ENCODE results near the gene ITGA2B.
"Not testable (repeated sequence)": the region's sequence is repeated elsewhere in the genome, so short reads cannot be mapped to it uniquely, and the experiment has no call there.

ITGA2B gene

DNA sequence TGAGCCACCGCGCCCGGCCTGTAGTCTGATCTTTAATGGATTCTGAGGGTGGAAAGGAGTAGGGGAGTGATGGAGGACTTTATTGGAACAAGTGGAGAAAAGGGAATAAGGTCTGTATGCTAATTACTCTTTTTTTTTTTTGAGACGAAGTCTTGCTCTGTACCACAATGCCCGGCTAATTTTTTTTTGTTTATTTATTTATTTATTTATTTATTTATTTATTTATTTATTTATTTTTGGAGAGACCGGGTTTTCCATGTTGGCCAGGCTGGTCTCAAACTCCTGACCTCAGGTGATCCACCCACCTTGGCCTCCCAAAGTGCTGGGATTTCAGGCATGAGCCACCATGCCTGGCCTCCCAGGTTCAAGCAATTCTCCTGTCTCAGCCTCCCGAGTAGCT lies 59.9 kb downstream of the ITGA2B start:
- FAIRE-seq, result not testable (repeated sequence)

DNA sequence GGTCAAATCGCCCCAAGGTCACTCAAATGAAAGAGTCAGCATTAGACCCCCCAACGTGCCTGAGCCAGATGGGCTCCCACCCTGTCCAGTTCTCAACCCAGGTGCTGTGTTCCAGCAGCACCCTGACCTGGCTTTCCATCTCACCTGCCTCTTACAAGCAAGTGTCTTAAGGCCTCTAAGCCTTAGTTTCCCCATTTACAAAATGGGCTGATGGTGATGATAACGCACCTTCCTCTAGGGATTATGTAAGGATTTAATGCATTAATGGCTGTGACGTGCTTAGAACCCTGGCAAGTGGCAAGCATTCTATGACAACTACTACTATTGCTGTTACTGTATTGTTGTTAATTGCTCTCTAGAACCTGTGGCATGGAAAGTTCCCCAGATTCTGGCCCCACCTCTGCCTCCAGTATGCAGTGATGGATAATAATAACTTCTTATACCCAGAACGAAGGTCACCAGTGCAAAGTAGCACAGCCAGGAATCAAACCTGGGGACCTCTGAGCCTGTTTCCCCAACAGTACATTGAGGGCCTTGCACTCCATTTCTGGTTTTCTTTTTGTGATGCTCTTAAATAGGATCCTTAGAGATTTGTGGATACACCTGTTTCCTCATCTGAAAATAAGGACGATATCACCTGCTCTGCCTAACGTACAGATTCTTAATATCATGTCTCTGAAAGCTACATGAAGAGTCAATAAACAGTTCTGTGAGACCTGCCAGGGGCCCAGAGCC lies 61.6 kb downstream of the ITGA2B start:
- no peak for FAIRE-seq

DNA sequence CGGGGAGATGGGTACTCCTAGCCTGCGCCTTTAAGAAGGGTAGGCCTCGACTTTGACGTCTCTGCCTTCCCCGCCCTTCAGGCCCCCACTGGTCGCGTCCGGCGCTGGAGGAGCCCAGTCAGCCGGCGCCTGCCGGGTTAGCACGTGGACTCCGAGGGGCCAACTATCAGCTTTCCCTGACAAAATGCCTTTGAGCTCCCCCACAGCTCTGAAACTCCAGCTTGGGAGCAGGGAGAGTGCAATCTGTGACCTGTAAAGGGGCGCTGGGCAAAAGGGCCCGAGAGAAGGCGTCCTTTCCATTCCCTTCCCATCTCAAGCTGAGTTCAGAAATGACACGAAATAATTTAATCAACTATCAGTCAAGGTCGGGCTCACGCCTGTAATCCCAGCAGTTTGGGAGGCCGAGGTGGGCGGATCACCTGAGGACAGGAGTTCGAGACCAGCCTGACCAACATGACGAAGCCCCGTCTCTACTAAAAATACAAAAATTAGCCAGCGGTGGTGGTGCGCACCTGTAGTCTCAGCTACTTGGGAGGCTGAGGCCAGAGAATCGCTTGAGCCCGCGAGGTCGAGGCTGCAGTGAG lies 62.5 kb downstream of the ITGA2B start:
- FAIRE-seq, result no peak

DNA sequence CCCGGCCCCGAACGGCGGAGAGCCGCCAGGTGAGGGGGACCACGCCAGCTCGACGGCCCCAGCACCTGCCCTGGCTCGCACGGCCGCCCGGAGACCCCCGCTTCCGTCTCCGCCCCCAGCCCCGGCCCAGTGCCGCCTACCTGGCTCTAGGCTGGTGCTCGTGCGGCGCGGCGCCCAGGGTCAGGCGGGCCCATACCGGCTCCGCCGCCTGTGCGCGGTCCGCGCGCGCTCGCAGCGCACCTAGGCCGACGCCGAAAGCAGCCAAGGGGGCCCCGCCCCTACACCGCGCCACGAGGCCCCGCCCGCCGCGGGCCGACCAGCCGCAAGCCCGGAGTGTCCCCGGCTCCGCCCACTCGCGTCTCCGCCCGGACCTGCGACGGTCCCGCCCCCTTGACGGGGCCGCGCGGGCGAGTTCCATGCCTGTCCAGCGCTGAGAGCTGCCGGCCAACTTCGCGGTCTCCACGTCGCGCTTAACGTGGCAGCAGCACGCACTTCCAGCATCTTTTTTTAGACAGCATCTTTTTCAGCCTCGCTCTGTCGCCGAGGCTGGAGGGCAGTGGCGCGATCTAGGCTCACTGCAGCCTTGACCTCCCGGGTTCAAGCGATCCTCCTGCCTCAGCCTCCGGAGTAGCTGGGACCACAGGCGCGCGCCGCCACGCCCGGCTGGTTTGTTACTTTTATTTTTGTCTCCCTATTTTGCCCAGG lies 64.7 kb downstream of the ITGA2B start, which contains the start of gene SLC25A39:
Gene SLC25A39 (minus strand): TSS at position 253 of the 705 bp plus-strand sequence. CDS start 1,261 bp downstream, outside the sequence.
- no peak for FAIRE-seq

DNA sequence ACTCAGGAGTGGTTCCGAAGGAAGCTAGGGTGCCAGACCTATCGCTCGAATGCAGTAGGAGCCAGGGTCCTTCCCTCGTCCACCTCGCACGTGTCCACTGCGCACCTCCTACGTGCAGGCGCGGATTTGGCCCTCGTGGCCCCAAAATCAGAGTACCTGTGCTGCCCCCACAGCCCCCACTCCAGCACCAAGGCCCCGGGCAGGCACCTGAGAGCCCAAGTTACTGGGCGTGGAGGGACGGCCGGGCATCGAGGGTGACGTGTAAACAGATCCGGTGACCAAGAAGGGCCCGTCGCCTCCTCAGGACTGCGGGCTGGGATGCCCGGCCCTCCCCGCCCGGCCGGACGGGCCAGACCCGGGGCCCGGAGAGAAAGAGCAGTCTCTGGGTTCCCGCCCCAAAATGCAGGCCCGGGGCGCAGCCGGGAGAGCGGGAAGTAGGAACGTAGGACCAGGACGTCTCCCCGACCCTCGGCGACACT lies 65.3 kb downstream of the ITGA2B start:
- FAIRE-seq, result no peak

DNA sequence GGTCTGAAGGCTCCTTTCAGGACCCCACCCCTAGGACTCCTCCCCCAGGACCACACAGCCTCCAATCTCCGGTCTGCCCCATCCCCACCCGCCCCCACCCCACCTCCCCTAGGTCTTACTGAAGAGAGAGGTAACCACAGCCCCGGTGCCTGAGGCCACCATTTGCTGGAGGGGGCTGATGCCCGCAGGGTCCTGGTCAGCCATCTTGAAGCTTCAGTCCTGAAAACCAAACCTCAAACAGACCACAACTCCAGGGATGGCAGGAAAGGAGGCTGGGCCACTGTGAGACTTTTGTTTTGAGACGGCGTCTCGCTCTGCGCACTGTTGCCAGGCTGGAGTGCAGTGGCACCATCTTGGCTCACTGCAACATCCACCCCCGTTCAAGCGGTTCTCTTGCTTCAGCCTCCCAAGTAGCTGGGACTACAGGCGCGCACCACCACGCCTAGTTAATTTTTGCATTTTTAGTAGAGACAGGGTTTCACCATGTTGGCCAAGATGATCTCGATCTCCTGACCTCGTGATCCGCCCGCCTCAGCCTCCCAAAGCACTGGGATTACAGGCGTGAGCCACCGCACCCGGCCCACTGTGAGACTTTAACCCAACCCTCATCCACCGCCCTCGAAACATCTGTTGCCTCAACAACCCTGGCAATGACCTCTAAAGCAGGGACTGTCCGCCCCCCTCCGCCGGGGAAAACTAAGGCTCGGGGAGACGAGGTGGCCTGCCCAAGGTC lies 65.9 kb downstream of the ITGA2B start:
- FAIRE-seq, result no peak

DNA sequence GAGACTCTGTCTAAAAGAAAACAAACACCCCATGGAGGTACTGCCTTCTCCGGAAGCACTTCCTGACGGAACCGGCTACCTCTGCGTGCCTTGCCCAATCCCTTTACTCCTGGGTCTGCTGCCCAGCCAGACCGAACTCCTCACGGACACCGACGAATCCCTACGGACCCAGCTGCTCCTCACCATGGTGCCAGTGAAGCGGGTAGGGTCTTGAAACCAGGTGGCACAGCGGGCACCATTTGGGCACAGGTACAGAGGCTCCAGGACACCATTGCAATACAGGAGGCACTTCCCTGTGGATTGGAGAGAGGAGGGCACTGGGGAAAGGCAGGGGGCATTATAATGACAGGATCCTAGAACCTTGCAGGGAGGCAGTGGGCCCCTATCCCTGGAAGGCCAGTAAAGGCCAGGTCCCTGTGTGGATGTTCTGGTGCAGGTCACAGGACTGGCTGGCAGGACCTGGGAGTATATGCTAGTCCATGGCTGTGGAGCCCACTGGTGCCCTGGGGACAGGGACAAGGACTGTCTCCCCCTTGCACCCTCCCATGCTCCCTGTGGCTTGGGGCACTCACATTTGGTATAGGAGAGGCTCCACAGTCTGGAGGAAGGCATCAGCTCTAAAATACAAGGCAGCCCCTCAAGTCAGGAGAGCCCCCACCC lies 67.1 kb downstream of the ITGA2B start:
- no peak for FAIRE-seq

Data from TTC549 (cell line).